Measurements from ENCODE around the gene DNAH8. TPM values are rescaled to one million over a fixed set of nuclear protein-coding genes. Genes with fewer than 3 reads are reported as not detected.
A peak's percentile ranks its signal among the peaks of the same experiment; 100 is the strongest.

The DNAH8 gene
- total and polyA plus RNA-seq, 2 donors from 2014 or later = 0.50 TPM; not detected in 1

- Histone ChIP-seq H3K9ac (ENCODE audit: low read length in 3 of 3) (no peak overlapping the region), H3K4me1 (ENCODE audit: control insufficient read depth in 2 of 3, insufficient read depth in 2 of 3, low read depth in 1 of 3, low read length in 3 of 3) (no peaks in the 10 kb centered on the region), H3K36me3 (ENCODE audit: control insufficient read depth in 2 of 3, insufficient read depth in 3 of 3, low read length in 3 of 3) (no peaks in the 10 kb centered on the region), H3K9me3 (ENCODE audit: control insufficient read depth in 2 of 3, insufficient read depth in 1 of 3, low read length in 3 of 3) (peaks cover 0 to 3% (median 0%) of the 10 kb centered on the region in 3 donors), H3K27ac (ENCODE audit: low read depth in 2 of 2, low read length in 2 of 2) (no peak overlapping the region), H3K27me3 (ENCODE audit: control insufficient read depth, insufficient read depth, low read length) (no peaks in the 10 kb centered on the region), H3K4me3 (ENCODE audit: low read length in 3 of 3) (no peak overlapping the region)
- intact Hi-C loops (cut with DNase I) = no loop called here
- no peak for TF ChIP-seq CTCF (IDR thresholded peaks at IDR 0.05; ENCODE audit: borderline replicate concordance, extremely low read depth, insufficient read depth)
- FAIRE-seq (no peak), DNase-seq (no peak)
Measured at GRCh38 chr6:38736951-38737350, 21.8 kb downstream of the DNAH8 start.

GRCh38 chr6:38738261-38738660 lies 23.1 kb downstream of the DNAH8 start:
- FAIRE-seq (no peak), DNase-seq (no peak)

GRCh38 chr6:38739532-38739931 lies 24.4 kb downstream of the DNAH8 start:
- no peaks in the 10 kb centered on the region for H3K27me3 ChIP-seq (ENCODE audit: control insufficient read depth, insufficient read depth, low read length)
- H3K36me3 ChIP-seq (ENCODE audit: control insufficient read depth in 2 of 3, insufficient read depth in 3 of 3, low read length in 3 of 3) = no peaks in the 10 kb centered on the region
- peaks cover 0 to 3% (median 0%) of the 10 kb centered on the region in 3 donors for H3K9me3 ChIP-seq (ENCODE audit: control insufficient read depth in 2 of 3, insufficient read depth in 1 of 3, low read length in 3 of 3)
- intact Hi-C loops (cut with DNase I) = no loop called here
- H3K9ac ChIP-seq (ENCODE audit: low read length in 3 of 3) = no peak overlapping the region
- DNase-seq (no peak), FAIRE-seq (peak; percentile 15)
- H3K27ac ChIP-seq (ENCODE audit: low read depth in 2 of 2, low read length in 2 of 2) = no peak overlapping the region
- TF ChIP-seq CTCF (IDR thresholded peaks at IDR 0.05; ENCODE audit: borderline replicate concordance, extremely low read depth, insufficient read depth) = no peak
- no peaks in the 10 kb centered on the region for H3K4me1 ChIP-seq (ENCODE audit: control insufficient read depth in 2 of 3, insufficient read depth in 2 of 3, low read depth in 1 of 3, low read length in 3 of 3)
- no peak overlapping the region for H3K4me3 ChIP-seq (ENCODE audit: low read length in 3 of 3)

More at GRCh38 chr6:38738261-38738660, 23.1 kb downstream of the DNAH8 start:
- Histone ChIP-seq H3K27me3 (ENCODE audit: control insufficient read depth, insufficient read depth, low read length) (no peaks in the 10 kb centered on the region), H3K36me3 (ENCODE audit: control insufficient read depth in 2 of 3, insufficient read depth in 3 of 3, low read length in 3 of 3) (no peaks in the 10 kb centered on the region), H3K4me3 (ENCODE audit: low read length in 3 of 3) (no peak overlapping the region), H3K9me3 (ENCODE audit: control insufficient read depth in 2 of 3, insufficient read depth in 1 of 3, low read length in 3 of 3) (peaks cover 0 to 3% (median 0%) of the 10 kb centered on the region in 3 donors), H3K9ac (ENCODE audit: low read length in 3 of 3) (no peak overlapping the region), H3K27ac (ENCODE audit: low read depth in 2 of 2, low read length in 2 of 2) (no peak overlapping the region), H3K4me1 (ENCODE audit: control insufficient read depth in 2 of 3, insufficient read depth in 2 of 3, low read depth in 1 of 3, low read length in 3 of 3) (no peaks in the 10 kb centered on the region)
- TF ChIP-seq CTCF (IDR thresholded peaks at IDR 0.05; ENCODE audit: borderline replicate concordance, extremely low read depth, insufficient read depth) = no peak
- intact Hi-C loops (cut with DNase I) = no loop called here

GRCh38 chr6:38749473-38749872 lies 34.4 kb downstream of the DNAH8 start:
- Histone ChIP-seq H3K4me1 (ENCODE audit: control insufficient read depth in 2 of 3, insufficient read depth in 2 of 3, low read depth in 1 of 3, low read length in 3 of 3) (no peaks in the 10 kb centered on the region), H3K9me3 (ENCODE audit: control insufficient read depth in 2 of 3, insufficient read depth in 1 of 3, low read length in 3 of 3) (no peaks in the 10 kb centered on the region), H3K36me3 (ENCODE audit: control insufficient read depth in 2 of 3, insufficient read depth in 3 of 3, low read length in 3 of 3) (no peaks in the 10 kb centered on the region), H3K27me3 (ENCODE audit: control insufficient read depth, insufficient read depth, low read length) (no peaks in the 10 kb centered on the region), H3K9ac (ENCODE audit: low read length in 3 of 3) (no peak overlapping the region), H3K27ac (ENCODE audit: low read depth in 2 of 2, low read length in 2 of 2) (no peak overlapping the region), H3K4me3 (ENCODE audit: low read length in 3 of 3) (no peak overlapping the region)
- FAIRE-seq (no peak), DNase-seq (no peak)
- no peak for TF ChIP-seq CTCF (IDR thresholded peaks at IDR 0.05; ENCODE audit: borderline replicate concordance, extremely low read depth, insufficient read depth)
- intact Hi-C loops (cut with DNase I) = no loop called here

All from kidney (tissue), 14 donors.